HCT116 (cell line): ENCODE results near the gene TEX22. TPM values are rescaled to one million over a fixed set of nuclear protein-coding genes. Genes with fewer than 3 reads are reported as not detected.

Source experiments
- ATAC-seq: fragments of 200-7000 bp; cut with Tn5 transposase; 2 replicates; pipeline ENCODE4 v1.9.1; 2020; ENCODE audit warnings: mild to moderate bottlenecking, moderate library complexity
- BruUV-seq: library from RNA; stranded (reverse); fragments of 400-500 nt; replicated peaks from 2 replicates; lab custom pipeline; 2021; lab: Mats Ljungman, UMichigan
- CTCF ChIA-PET: fragments of 300-600 bp; sonication (Branson Sonifier 250); formaldehyde crosslinking; loops from one replicate; lab custom pipeline; 2021; ENCODE audit warnings: antibody characterized with exemption; lab: Charles Lee
- POLR2A ChIA-PET: fragments of 300-600, 350-600 bp; sonication (Branson Sonifier 250); formaldehyde crosslinking; loops from one replicate; lab custom pipeline; 2021; ENCODE audit warnings: antibody characterized with exemption; lab: Charles Lee
- RAD21 ChIA-PET, 2 experiments: fragments of 300-600 bp; sonication (Branson Sonifier 250); formaldehyde crosslinking; loops; one replicate each; lab custom pipeline; 2023; ENCODE audit warnings: low total read pairs in 2 of 2; ENCODE audit not compliant: uncharacterized antibody in 2 of 2, unreplicated experiment in 2 of 2, low non-redundant PET in 1 of 2; lab: Charles Lee
- DNase-seq: peaks from one replicate; pipeline ENCODE4 v3.0.0-alpha.2; 2010; ENCODE audit warnings: low read depth, low spot score
- H2AFZ ChIP-seq: fragments of 200-600 bp; shearing (Covaris generic), sonication (generic); 2 replicates; pipeline ENCODE4 v1.6.1; 2017; ENCODE audit warnings: low read depth, mixed run types, mixed read lengths, antibody characterized with exemption, low read length; ENCODE audit not compliant: poor library complexity, severe bottlenecking
- H3K27ac ChIP-seq: 2 replicates; pipeline ENCODE4 v1.5.1; 2012; ENCODE audit warnings: low read depth, low read length
- H3K27me3 ChIP-seq: fragments of 200-600 bp; sonication (generic); 2 replicates; pipeline ENCODE4 v1.6.1; 2016; ENCODE audit warnings: mixed run types, low read length, mixed read lengths; ENCODE audit not compliant: insufficient read depth
- H3K36me3 ChIP-seq, 2 experiments: fragments of 200-500 bp in 1 of 2; fragments of 200-600 bp in 1 of 2; sonication (Bioruptor generic) in 1 of 2; sonication (generic) in 1 of 2; 2 replicates each; pipeline versions ENCODE4 v1.5.1 to v1.6.1; 2014 to 2016; ENCODE audit warnings: low read length in 2 of 2, inconsistent platforms in 1 of 2, mixed read lengths in 1 of 2, mixed run types in 1 of 2; ENCODE audit not compliant: insufficient read depth in 2 of 2, control insufficient read depth in 1 of 2
- H3K4me1 ChIP-seq, 2 experiments: fragments of 200-600 bp in 1 of 2; sonication (generic) in 1 of 2; 2 replicates each; pipeline versions ENCODE4 v1.5.1 to v1.6.1; 2012 to 2017; ENCODE audit warnings: low read length in 2 of 2, inconsistent platforms in 1 of 2, mild to moderate bottlenecking in 1 of 2, mixed read lengths in 1 of 2, mixed run types in 1 of 2, moderate library complexity in 1 of 2; ENCODE audit not compliant: insufficient read depth in 2 of 2, control insufficient read depth in 1 of 2
- H3K4me2 ChIP-seq: fragments of 200-600 bp; sonication (generic); 2 replicates; pipeline ENCODE4 v1.6.1; 2017; ENCODE audit warnings: mixed run types, low read length, mixed read lengths
- H3K4me3 ChIP-seq, 2 experiments: fragments of 200-600 bp in 1 of 2; sonication (generic) in 1 of 2; replicated peaks in 1 of 2; 2 replicates each; pipeline ENCODE4 v1.5.1; 2011 to 2016; ENCODE audit warnings: low read length in 2 of 2, control low read depth in 1 of 2, low read depth in 1 of 2, mild to moderate bottlenecking in 1 of 2, mixed read lengths in 1 of 2, mixed run types in 1 of 2
- H3K79me2 ChIP-seq: fragments of 200-600 bp; sonication (generic); 2 replicates; pipeline ENCODE4 v1.6.1; 2017; ENCODE audit warnings: mild to moderate bottlenecking, mixed run types, low read length, moderate library complexity, mixed read lengths; ENCODE audit not compliant: insufficient read depth
- H3K9ac ChIP-seq: fragments of 200-600 bp; sonication (generic); 2 replicates; pipeline ENCODE4 v1.6.1; 2016; ENCODE audit warnings: low read length, mixed read lengths
- H3K9me2 ChIP-seq: fragments of 200-600 bp; sonication (generic), shearing (Covaris generic); 2 replicates; pipeline ENCODE4 v1.6.1; 2017; ENCODE audit warnings: mixed run types, mild to moderate bottlenecking, moderate library complexity; ENCODE audit not compliant: insufficient read depth
- H3K9me3 ChIP-seq, 2 experiments: fragments of 200-500 bp in 1 of 2; fragments of 200-600 bp in 1 of 2; sonication (Bioruptor generic) in 1 of 2; sonication (generic) in 1 of 2; 2 replicates each; pipeline ENCODE4 v1.6.1; 2014 to 2017; ENCODE audit warnings: low read length in 2 of 2, mixed read lengths in 2 of 2, inconsistent platforms in 1 of 2, low read depth in 1 of 2, mild to moderate bottlenecking in 1 of 2, mixed run types in 1 of 2, moderate library complexity in 1 of 2; ENCODE audit not compliant: control insufficient read depth in 1 of 2, insufficient read depth in 1 of 2
- H4K20me1 ChIP-seq: fragments of 200-600 bp; sonication (generic), shearing (Covaris generic); 2 replicates; pipeline ENCODE4 v1.6.1; 2017; ENCODE audit warnings: mixed run types, mild to moderate bottlenecking, moderate library complexity; ENCODE audit not compliant: insufficient read depth
- CBX3 ChIP-seq: IDR thresholded peaks from 2 replicates; pipeline ENCODE4 v1.6.1; 2012; ENCODE audit warnings: low read depth
- CEBPB ChIP-seq: IDR thresholded peaks from 2 replicates; pipeline ENCODE4 v1.6.1; 2012; ENCODE audit warnings: low read depth
- EZH2 ChIP-seq: fragments of 200-600 bp; sonication (generic); IDR thresholded peaks from 2 replicates; pipeline ENCODE4 v1.6.1; 2017; ENCODE audit warnings: antibody characterized with exemption, mixed run types
- EZH2phosphoT487 ChIP-seq: fragments of 200-600 bp; IDR thresholded peaks from 2 replicates; pipeline ENCODE4 v1.6.1; 2018; ENCODE audit warnings: antibody characterized with exemption, borderline replicate concordance
- FOSL1 ChIP-seq: IDR thresholded peaks from 2 replicates; pipeline ENCODE4 v1.6.1; 2012; ENCODE audit warnings: low read depth
- JUND ChIP-seq: IDR thresholded peaks from 2 replicates; pipeline ENCODE4 v1.6.1; 2012
- MAX ChIP-seq: IDR thresholded peaks from 2 replicates; pipeline ENCODE4 v1.6.1; 2012
- POLR2A ChIP-seq: IDR thresholded peaks from 2 replicates; pipeline ENCODE4 v1.7.0; 2011; ENCODE audit warnings: borderline replicate concordance; ENCODE audit not compliant: insufficient read depth, insufficient read length; ENCODE audit errors: extremely low read depth
- RAD21 ChIP-seq: IDR thresholded peaks from 2 replicates; pipeline ENCODE4 v1.6.1; 2012; ENCODE audit warnings: low read depth, mild to moderate bottlenecking
- REST ChIP-seq: IDR thresholded peaks from 2 replicates; pipeline ENCODE4 v1.6.1; 2012; ENCODE audit warnings: low read depth
- SIN3A ChIP-seq: IDR thresholded peaks from 2 replicates; pipeline ENCODE4 v1.6.1; 2012; ENCODE audit warnings: low read depth
- SP1 ChIP-seq: IDR thresholded peaks from 2 replicates; pipeline ENCODE4 v1.6.1; 2012; ENCODE audit warnings: low read depth
- TCF7L2 ChIP-seq: IDR thresholded peaks from 2 replicates; pipeline ENCODE4 v1.7.0; 2011; ENCODE audit warnings: borderline replicate concordance, inconsistent platforms; ENCODE audit not compliant: insufficient read depth, insufficient read length; ENCODE audit errors: extremely low read depth
- ZNF274 ChIP-seq: fragments of 200-500 bp; sonication (Bioruptor generic); IDR thresholded peaks from 2 replicates; pipeline ENCODE4 v1.6.1; 2014; ENCODE audit warnings: mild to moderate bottlenecking, low read depth, low read length, inconsistent platforms
- intact Hi-C: fragments of 100-400 bp; cut with micrococcal nuclease; formaldehyde crosslinking; loops from 2 replicates; pipeline ENCODE4 v1.10.0; 2022
- total RNA-seq: library from RNA; stranded (reverse); gene quantifications from one replicate; pipeline ENCODE4 v1.2.1, GENCODE V29; 2021; ENCODE audit not compliant: unreplicated experiment
- TF ChIP-seq, protein P1 (sequence below): IDR thresholded peaks from 2 replicates; pipeline ENCODE4 v1.6.1; 2011; ENCODE audit warnings: mild to moderate bottlenecking, low read length, moderate library complexity; ENCODE audit not compliant: insufficient replicate concordance; ENCODE audit errors: extremely low read depth
- TF ChIP-seq, protein P2 (sequence below), 3 experiments: fragments of 200-600 bp in 1 of 3; sonication (generic) in 1 of 3; IDR thresholded peaks in 2 of 3; conservative IDR thresholded peaks in 1 of 3; 2 replicates each; pipeline ENCODE4 v1.5.1; 2012 to 2017; ENCODE audit warnings: low read depth in 2 of 3, low read length in 2 of 3, antibody characterized with exemption in 1 of 3, borderline replicate concordance in 1 of 3, control low read depth in 1 of 3, mild to moderate bottlenecking in 1 of 3, mixed read lengths in 1 of 3, mixed run types in 1 of 3, moderate library complexity in 1 of 3; ENCODE audit not compliant: insufficient read depth in 1 of 3
- TF ChIP-seq, protein P3 (sequence below): IDR thresholded peaks from 2 replicates; pipeline ENCODE4 v1.6.1; 2012

TEX22 gene
- total RNA-seq, 1 experiment from 2014 or later = 3.8 TPM

DNA sequence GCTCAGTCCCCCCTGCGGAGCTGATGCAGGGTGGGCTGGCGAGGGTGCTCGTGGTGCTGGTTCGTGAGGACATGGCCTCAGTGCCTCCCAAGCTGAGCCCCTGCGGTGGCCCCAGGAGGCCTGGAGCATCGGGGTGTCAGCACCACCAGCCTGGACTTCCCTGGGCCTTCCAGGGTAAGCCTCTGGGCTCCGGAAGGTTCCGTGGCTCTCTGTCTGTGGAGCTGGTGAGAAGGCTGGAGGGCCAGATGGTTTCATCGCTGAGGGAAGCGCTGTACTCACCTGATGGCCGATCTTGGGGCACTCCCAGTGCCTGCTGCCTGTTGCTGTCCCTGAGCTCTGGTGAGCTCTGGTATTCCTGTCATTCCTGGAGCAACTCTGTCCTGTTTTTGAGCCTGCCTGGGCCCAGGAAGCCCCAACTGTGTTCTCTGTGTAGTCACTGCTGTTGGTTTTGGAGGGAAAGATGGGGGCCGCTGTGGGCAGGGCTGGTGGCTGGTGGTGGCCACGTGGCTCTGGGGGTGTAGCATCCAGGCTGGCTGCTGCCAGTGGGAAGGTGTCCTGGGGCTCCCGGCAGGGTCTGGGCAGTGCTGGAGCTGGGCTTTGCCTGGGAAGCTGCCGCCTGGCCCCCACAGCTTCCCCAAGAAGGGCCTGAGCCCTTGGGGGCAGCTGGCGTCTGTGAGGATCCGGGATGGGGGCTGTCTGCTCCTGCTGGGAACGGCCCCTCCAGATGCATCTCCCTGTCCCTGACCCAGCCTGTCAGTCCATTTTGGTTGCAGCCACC lies 39.6 kb downstream of the TEX22 start:
- Histone ChIP-seq H3K4me2 (no peak overlapping the region), H3K4me1 (no peaks in the 10 kb centered on the region), H3K27me3 (no peaks in the 10 kb centered on the region), H3K27ac (no peak overlapping the region; the same call in 1 of the 2 replicates), H3K9me2 (no peaks in the 10 kb centered on the region), H3K9me3 (no peaks in the 10 kb centered on the region), H3K79me2 (peaks cover 73% of the 10 kb centered on the region), H3K9ac (no peak overlapping the region), H2AFZ (no peak overlapping the region), H3K36me3 (peaks cover 6 to 10% of the 10 kb centered on the region in 2 experiments; a peak in 3 of 4 replicates), H4K20me1 (peaks cover 6% of the 10 kb centered on the region; the same call in 1 of the 2 replicates), H3K4me3 (no peak overlapping the region)
- no TSS peak for BruUV-seq
- CTCF ChIA-PET = no interaction called here
- DNase-seq (no peak), ATAC-seq (no peak)
- POLR2A ChIA-PET = no interaction called here
- RAD21 ChIA-PET = no interaction called here
- TF ChIP-seq MAX = no peak
- TF ChIP-seq REST = no peak
- TF ChIP-seq SIN3A = no peak
- TF ChIP-seq RAD21 = no peak
- TF ChIP-seq, protein P1, sequence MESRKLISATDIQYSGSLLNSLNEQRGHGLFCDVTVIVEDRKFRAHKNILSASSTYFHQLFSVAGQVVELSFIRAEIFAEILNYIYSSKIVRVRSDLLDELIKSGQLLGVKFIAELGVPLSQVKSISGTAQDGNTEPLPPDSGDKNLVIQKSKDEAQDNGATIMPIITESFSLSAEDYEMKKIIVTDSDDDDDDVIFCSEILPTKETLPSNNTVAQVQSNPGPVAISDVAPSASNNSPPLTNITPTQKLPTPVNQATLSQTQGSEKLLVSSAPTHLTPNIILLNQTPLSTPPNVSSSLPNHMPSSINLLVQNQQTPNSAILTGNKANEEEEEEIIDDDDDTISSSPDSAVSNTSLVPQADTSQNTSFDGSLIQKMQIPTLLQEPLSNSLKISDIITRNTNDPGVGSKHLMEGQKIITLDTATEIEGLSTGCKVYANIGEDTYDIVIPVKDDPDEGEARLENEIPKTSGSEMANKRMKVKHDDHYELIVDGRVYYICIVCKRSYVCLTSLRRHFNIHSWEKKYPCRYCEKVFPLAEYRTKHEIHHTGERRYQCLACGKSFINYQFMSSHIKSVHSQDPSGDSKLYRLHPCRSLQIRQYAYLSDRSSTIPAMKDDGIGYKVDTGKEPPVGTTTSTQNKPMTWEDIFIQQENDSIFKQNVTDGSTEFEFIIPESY = no peak
- no peak for TF ChIP-seq FOSL1
- no peak for TF ChIP-seq CBX3
- TF ChIP-seq EZH2phosphoT487 = no peak
- TF ChIP-seq EZH2 = no peak
- TF ChIP-seq TCF7L2 = no peak
- no peak for TF ChIP-seq CEBPB
- TF ChIP-seq, protein P2, sequence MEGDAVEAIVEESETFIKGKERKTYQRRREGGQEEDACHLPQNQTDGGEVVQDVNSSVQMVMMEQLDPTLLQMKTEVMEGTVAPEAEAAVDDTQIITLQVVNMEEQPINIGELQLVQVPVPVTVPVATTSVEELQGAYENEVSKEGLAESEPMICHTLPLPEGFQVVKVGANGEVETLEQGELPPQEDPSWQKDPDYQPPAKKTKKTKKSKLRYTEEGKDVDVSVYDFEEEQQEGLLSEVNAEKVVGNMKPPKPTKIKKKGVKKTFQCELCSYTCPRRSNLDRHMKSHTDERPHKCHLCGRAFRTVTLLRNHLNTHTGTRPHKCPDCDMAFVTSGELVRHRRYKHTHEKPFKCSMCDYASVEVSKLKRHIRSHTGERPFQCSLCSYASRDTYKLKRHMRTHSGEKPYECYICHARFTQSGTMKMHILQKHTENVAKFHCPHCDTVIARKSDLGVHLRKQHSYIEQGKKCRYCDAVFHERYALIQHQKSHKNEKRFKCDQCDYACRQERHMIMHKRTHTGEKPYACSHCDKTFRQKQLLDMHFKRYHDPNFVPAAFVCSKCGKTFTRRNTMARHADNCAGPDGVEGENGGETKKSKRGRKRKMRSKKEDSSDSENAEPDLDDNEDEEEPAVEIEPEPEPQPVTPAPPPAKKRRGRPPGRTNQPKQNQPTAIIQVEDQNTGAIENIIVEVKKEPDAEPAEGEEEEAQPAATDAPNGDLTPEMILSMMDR (IDR thresholded peaks at IDR 0.05 in 2 of 3, conservative IDR thresholded peaks at IDR 0.05 in 1 of 3; ENCODE audit: borderline replicate concordance in 1 of 3, insufficient read depth in 1 of 3, low read depth in 2 of 3, low read length in 2 of 3) = no peak
- TF ChIP-seq ZNF274 = no peak
- TF ChIP-seq POLR2A = no peak
- TF ChIP-seq JUND = no peak
- TF ChIP-seq, protein P3, sequence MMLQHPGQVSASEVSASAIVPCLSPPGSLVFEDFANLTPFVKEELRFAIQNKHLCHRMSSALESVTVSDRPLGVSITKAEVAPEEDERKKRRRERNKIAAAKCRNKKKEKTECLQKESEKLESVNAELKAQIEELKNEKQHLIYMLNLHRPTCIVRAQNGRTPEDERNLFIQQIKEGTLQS = no peak
- TF ChIP-seq SP1 = no peak
- intact Hi-C loops = no loop called here
